Neural crest cell (in vitro differentiated cells): ENCODE results near the gene ABAT. TPM values are rescaled to one million over a fixed set of nuclear protein-coding genes. Genes with fewer than 3 reads are reported as not detected.
"Not testable (repeated sequence)": the region's sequence is repeated elsewhere in the genome, so short reads cannot be mapped to it uniquely, and the experiment has no call there.

Experiments
- DNase-seq: peaks from one replicate; pipeline ENCODE4 v3.0.0; 2021; ENCODE audit warnings: low read depth, mixed read lengths, low spot score
- H3K27ac Mint-ChIP-seq: one replicate; pipeline ENCODE4 v1.8.0; 2021; ENCODE audit warnings: mild to moderate bottlenecking, mixed read lengths; ENCODE audit not compliant: unreplicated experiment
- H3K27me3 Mint-ChIP-seq: 2 replicates; pipeline ENCODE4 v1.8.0; 2021; ENCODE audit warnings: low read depth, mild to moderate bottlenecking, mixed read lengths
- H3K36me3 Mint-ChIP-seq: 2 replicates; pipeline ENCODE4 v1.8.0; 2021; ENCODE audit warnings: low read depth, mild to moderate bottlenecking, mixed read lengths
- H3K4me1 Mint-ChIP-seq: 2 replicates; pipeline ENCODE4 v1.8.0; 2021; ENCODE audit warnings: mixed read lengths
- H3K4me3 Mint-ChIP-seq: one replicate; pipeline ENCODE4 v1.8.0; 2021; ENCODE audit warnings: mild to moderate bottlenecking, mixed read lengths
- H3K9me3 Mint-ChIP-seq: 2 replicates; pipeline ENCODE4 v1.8.0; 2021; ENCODE audit warnings: mixed read lengths
- CTCF ChIP-seq: fragments of 200-600 bp; sonication (generic); conservative IDR thresholded peaks from 2 replicates; pipeline ENCODE4 v1.5.0; 2021; ENCODE audit warnings: antibody characterized with exemption, mild to moderate bottlenecking
- total RNA-seq: library from RNA; stranded (reverse); gene quantifications from 2 replicates; pipeline ENCODE4 v1.2.1, GENCODE V29; 2021

The ABAT gene
- total RNA-seq, 1 donor from 2014 or later, result 35.2 TPM

- Mint-ChIP-seq H3K9me3 (peaks cover 4% of the 10 kb centered on the region), H3K27me3 (no peaks in the 10 kb centered on the region), H3K36me3 (peaks cover 7% of the 10 kb centered on the region), H3K27ac (no peak overlapping the region), H3K4me1 (peaks cover 13% of the 10 kb centered on the region), H3K4me3 (no peak overlapping the region)
- no peak for DNase-seq
- no peak for TF ChIP-seq CTCF
These were observed 20.6 kb downstream of the ABAT start for GRCh38 chr16:8694795-8695728.

- Mint-ChIP-seq H3K4me3 (no peak overlapping the region), H3K9me3 (no peaks in the 10 kb centered on the region), H3K36me3 (no peaks in the 10 kb centered on the region), H3K4me1 (peaks cover 13% of the 10 kb centered on the region), H3K27me3 (no peaks in the 10 kb centered on the region), H3K27ac (peak overlapping the region; percentile 67)
- TF ChIP-seq CTCF, result no peak
- no peak for DNase-seq
These were observed 22.5 kb downstream of the ABAT start for GRCh38 chr16:8696880-8697279.

GRCh38 chr16:8697965-8698364, 23.5 kb downstream of the ABAT start:
- Mint-ChIP-seq H3K36me3 (peaks cover 3% of the 10 kb centered on the region), H3K4me3 (no peak overlapping the region), H3K4me1 (peaks cover 13% of the 10 kb centered on the region), H3K9me3 (no peaks in the 10 kb centered on the region), H3K27me3 (no peaks in the 10 kb centered on the region), H3K27ac (no peak overlapping the region)
- TF ChIP-seq CTCF, result no peak
- DNase-seq, result no peak

- no peaks in the 10 kb centered on the region for H3K4me1 Mint-ChIP-seq
- no peak for TF ChIP-seq CTCF
- DNase-seq, result no peak
- H3K36me3 Mint-ChIP-seq, result peaks cover 3% of the 10 kb centered on the region
- no peaks in the 10 kb centered on the region for H3K9me3 Mint-ChIP-seq
- no peak overlapping the region for H3K4me3 Mint-ChIP-seq
- no peak overlapping the region for H3K27ac Mint-ChIP-seq
- H3K27me3 Mint-ChIP-seq, result no peaks in the 10 kb centered on the region
These were observed 29.3 kb downstream of the ABAT start for GRCh38 chr16:8703693-8704092.

GRCh38 chr16:8704098-8704497, 29.7 kb downstream of the ABAT start:
- Mint-ChIP-seq H3K4me1 (no peaks in the 10 kb centered on the region), H3K9me3 (no peaks in the 10 kb centered on the region), H3K27ac (no peak overlapping the region), H3K27me3 (no peaks in the 10 kb centered on the region), H3K4me3 (no peak overlapping the region), H3K36me3 (peaks cover 3% of the 10 kb centered on the region)
- DNase-seq, result no peak
- TF ChIP-seq CTCF, result no peak

- H3K9me3 Mint-ChIP-seq, H3K27ac Mint-ChIP-seq, DNase-seq, H3K27me3 Mint-ChIP-seq, H3K4me1 Mint-ChIP-seq, H3K4me3 Mint-ChIP-seq, H3K36me3 Mint-ChIP-seq: not testable (repeated sequence)
These were observed 30.8 kb downstream of the ABAT start for GRCh38 chr16:8705100-8705822.
